ENCODE measurements around the gene MBP. TPM values are rescaled to one million over a fixed set of nuclear protein-coding genes. Genes with fewer than 3 reads are reported as not detected.
"Not testable (repeated sequence)": the region's sequence is repeated elsewhere in the genome, so short reads cannot be mapped to it uniquely, and the experiment has no call there.

The MBP gene
- total RNA-seq, 1 donor from 2014 or later: 54.3 TPM

- Mint-ChIP-seq H3K36me3 (ENCODE audit: low read depth) (peaks cover 58% of the 10 kb centered on the region), H3K27me3 (ENCODE audit: low read depth) (no peaks in the 10 kb centered on the region), H3K4me1 (ENCODE audit: low read depth) (peaks cover 29% of the 10 kb centered on the region), H3K9me3 (no peaks in the 10 kb centered on the region), H3K27ac (no peak overlapping the region), H3K4me3 (ENCODE audit: low read depth) (no peak overlapping the region)
- DNase-seq (ENCODE audit: low spot score): no peak
- intact Hi-C loops (cut with micrococcal nuclease): no loop called here
These were observed 173.0 kb downstream of the MBP start for GRCh38 chr18:76959605-76960004.

GRCh38 chr18:76958692-76959341 is 173.8 kb downstream of the MBP start:
- no peak for DNase-seq (ENCODE audit: low spot score)
- Mint-ChIP-seq H3K27ac (no peak overlapping the region), H3K4me1 (ENCODE audit: low read depth) (peaks cover 23% of the 10 kb centered on the region), H3K36me3 (ENCODE audit: low read depth) (peaks cover 52% of the 10 kb centered on the region), H3K9me3 (no peaks in the 10 kb centered on the region), H3K4me3 (ENCODE audit: low read depth) (no peak overlapping the region), H3K27me3 (ENCODE audit: low read depth) (no peaks in the 10 kb centered on the region)
- intact Hi-C loops (cut with micrococcal nuclease): no loop called here

- Mint-ChIP-seq H3K27me3 (ENCODE audit: low read depth) (no peaks in the 10 kb centered on the region), H3K9me3 (no peaks in the 10 kb centered on the region), H3K4me1 (ENCODE audit: low read depth) (peaks cover 13% of the 10 kb centered on the region), H3K36me3 (ENCODE audit: low read depth) (peaks cover 48% of the 10 kb centered on the region), H3K27ac (no peak overlapping the region), H3K4me3 (ENCODE audit: low read depth) (no peak overlapping the region)
- intact Hi-C loops (cut with micrococcal nuclease): no loop called here
- no peak for DNase-seq (ENCODE audit: low spot score)
These were observed 174.9 kb downstream of the MBP start for GRCh38 chr18:76957384-76958355.

GRCh38 chr18:76956648-76957047 is 175.9 kb downstream of the MBP start:
- peaks cover 44% of the 10 kb centered on the region for H3K36me3 Mint-ChIP-seq (ENCODE audit: low read depth)
- H3K4me3 Mint-ChIP-seq (ENCODE audit: low read depth): no peak overlapping the region
- intact Hi-C loops (cut with micrococcal nuclease): no loop called here
- no peaks in the 10 kb centered on the region for H3K27me3 Mint-ChIP-seq (ENCODE audit: low read depth)
- H3K27ac Mint-ChIP-seq: no peak overlapping the region
- H3K9me3 Mint-ChIP-seq: no peaks in the 10 kb centered on the region
- peaks cover 8% of the 10 kb centered on the region for H3K4me1 Mint-ChIP-seq (ENCODE audit: low read depth)
- DNase-seq (ENCODE audit: low spot score): no peak

- intact Hi-C loops (cut with micrococcal nuclease): no loop called here
- Mint-ChIP-seq H3K27ac (no peak overlapping the region), H3K4me3 (ENCODE audit: low read depth) (no peak overlapping the region), H3K27me3 (ENCODE audit: low read depth) (no peaks in the 10 kb centered on the region), H3K36me3 (ENCODE audit: low read depth) (peaks cover 46% of the 10 kb centered on the region), H3K4me1 (ENCODE audit: low read depth) (peaks cover 16% of the 10 kb centered on the region), H3K9me3 (no peaks in the 10 kb centered on the region)
- DNase-seq (ENCODE audit: low spot score): no peak
These were observed 176.9 kb downstream of the MBP start for GRCh38 chr18:76955524-76956170.

GRCh38 chr18:76953583-76954233 is 178.9 kb downstream of the MBP start:
- H3K36me3 Mint-ChIP-seq (ENCODE audit: low read depth): peaks cover 48% of the 10 kb centered on the region
- no peak overlapping the region for H3K4me3 Mint-ChIP-seq (ENCODE audit: low read depth)
- no peak overlapping the region for H3K27ac Mint-ChIP-seq
- DNase-seq (ENCODE audit: low spot score): no peak
- no peaks in the 10 kb centered on the region for H3K27me3 Mint-ChIP-seq (ENCODE audit: low read depth)
- H3K9me3 Mint-ChIP-seq: no peaks in the 10 kb centered on the region
- intact Hi-C loops (cut with micrococcal nuclease): no loop called here
- peaks cover 24% of the 10 kb centered on the region for H3K4me1 Mint-ChIP-seq (ENCODE audit: low read depth)

- DNase-seq (ENCODE audit: low spot score): no peak
- H3K4me3 Mint-ChIP-seq (ENCODE audit: low read depth): no peak overlapping the region
- peaks cover 54% of the 10 kb centered on the region for H3K36me3 Mint-ChIP-seq (ENCODE audit: low read depth)
- H3K27me3 Mint-ChIP-seq (ENCODE audit: low read depth): no peaks in the 10 kb centered on the region
- H3K9me3 Mint-ChIP-seq: no peaks in the 10 kb centered on the region
- peaks cover 29% of the 10 kb centered on the region for H3K4me1 Mint-ChIP-seq (ENCODE audit: low read depth)
- intact Hi-C loops (cut with micrococcal nuclease): no loop called here
- no peak overlapping the region for H3K27ac Mint-ChIP-seq
These were observed 179.4 kb downstream of the MBP start for GRCh38 chr18:76953156-76953555.

- H3K4me3 Mint-ChIP-seq (ENCODE audit: low read depth): no peak overlapping the region
- no peak for DNase-seq (ENCODE audit: low spot score)
- peaks cover 32% of the 10 kb centered on the region for H3K4me1 Mint-ChIP-seq (ENCODE audit: low read depth)
- H3K27ac Mint-ChIP-seq: no peak overlapping the region
- no peaks in the 10 kb centered on the region for H3K27me3 Mint-ChIP-seq (ENCODE audit: low read depth)
- H3K9me3 Mint-ChIP-seq: no peaks in the 10 kb centered on the region
- intact Hi-C loops (cut with micrococcal nuclease): no loop called here
- H3K36me3 Mint-ChIP-seq (ENCODE audit: low read depth): peaks cover 57% of the 10 kb centered on the region
These were observed 179.8 kb downstream of the MBP start for GRCh38 chr18:76952747-76953146.

- Mint-ChIP-seq H3K36me3 (ENCODE audit: low read depth) (peaks cover 63% of the 10 kb centered on the region), H3K27ac (peak overlapping the region; percentile 35), H3K4me1 (ENCODE audit: low read depth) (peaks cover 25% of the 10 kb centered on the region), H3K9me3 (no peaks in the 10 kb centered on the region), H3K4me3 (ENCODE audit: low read depth) (no peak overlapping the region), H3K27me3 (ENCODE audit: low read depth) (no peaks in the 10 kb centered on the region)
- no peak for DNase-seq (ENCODE audit: low spot score)
- intact Hi-C loops (cut with micrococcal nuclease): no loop called here
These were observed 180.9 kb downstream of the MBP start for GRCh38 chr18:76951456-76952247.

- Mint-ChIP-seq H3K36me3 (ENCODE audit: low read depth) (peaks cover 76% of the 10 kb centered on the region), H3K4me1 (ENCODE audit: low read depth) (peaks cover 25% of the 10 kb centered on the region), H3K9me3 (no peaks in the 10 kb centered on the region), H3K4me3 (ENCODE audit: low read depth) (no peak overlapping the region), H3K27ac (no peak overlapping the region), H3K27me3 (ENCODE audit: low read depth) (no peaks in the 10 kb centered on the region)
- intact Hi-C loops (cut with micrococcal nuclease): no loop called here
- no peak for DNase-seq (ENCODE audit: low spot score)
These were observed 184.2 kb downstream of the MBP start for GRCh38 chr18:76948345-76948744.

- H3K4me1 Mint-ChIP-seq (ENCODE audit: low read depth); intact Hi-C loops (cut with micrococcal nuclease); H3K27ac Mint-ChIP-seq; H3K4me3 Mint-ChIP-seq (ENCODE audit: low read depth); DNase-seq (ENCODE audit: low spot score); H3K9me3 Mint-ChIP-seq; H3K27me3 Mint-ChIP-seq (ENCODE audit: low read depth): not testable (repeated sequence)
- peaks cover 48% of the 10 kb centered on the region for H3K36me3 Mint-ChIP-seq (ENCODE audit: low read depth)
These were observed 188.2 kb downstream of the MBP start for GRCh38 chr18:76944346-76944745.
